ENCODE data around the gene BCL7B.

The BCL7B gene

GRCh38 chr7:73507556-73507955 is 49.9 kb downstream of the BCL7B start:
- no peaks in the 10 kb centered on the region for H3K9me2 ChIP-seq (replicated peaks; ENCODE audit: control insufficient read depth, low read length)
- H3K27ac ChIP-seq (ENCODE audit: low read depth, low read length) = no peak overlapping the region
- H3K9me3 ChIP-seq (ENCODE audit: control insufficient read depth, insufficient read depth, low read length) = no peaks in the 10 kb centered on the region
- TF ChIP-seq, protein P1, sequence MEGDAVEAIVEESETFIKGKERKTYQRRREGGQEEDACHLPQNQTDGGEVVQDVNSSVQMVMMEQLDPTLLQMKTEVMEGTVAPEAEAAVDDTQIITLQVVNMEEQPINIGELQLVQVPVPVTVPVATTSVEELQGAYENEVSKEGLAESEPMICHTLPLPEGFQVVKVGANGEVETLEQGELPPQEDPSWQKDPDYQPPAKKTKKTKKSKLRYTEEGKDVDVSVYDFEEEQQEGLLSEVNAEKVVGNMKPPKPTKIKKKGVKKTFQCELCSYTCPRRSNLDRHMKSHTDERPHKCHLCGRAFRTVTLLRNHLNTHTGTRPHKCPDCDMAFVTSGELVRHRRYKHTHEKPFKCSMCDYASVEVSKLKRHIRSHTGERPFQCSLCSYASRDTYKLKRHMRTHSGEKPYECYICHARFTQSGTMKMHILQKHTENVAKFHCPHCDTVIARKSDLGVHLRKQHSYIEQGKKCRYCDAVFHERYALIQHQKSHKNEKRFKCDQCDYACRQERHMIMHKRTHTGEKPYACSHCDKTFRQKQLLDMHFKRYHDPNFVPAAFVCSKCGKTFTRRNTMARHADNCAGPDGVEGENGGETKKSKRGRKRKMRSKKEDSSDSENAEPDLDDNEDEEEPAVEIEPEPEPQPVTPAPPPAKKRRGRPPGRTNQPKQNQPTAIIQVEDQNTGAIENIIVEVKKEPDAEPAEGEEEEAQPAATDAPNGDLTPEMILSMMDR (IDR thresholded peaks at IDR 0.05; ENCODE audit: low read depth, low read length, poor library complexity, severe bottlenecking) = no peak
- TF ChIP-seq EZH2phosphoT487 (IDR thresholded peaks at IDR 0.05; ENCODE audit: borderline replicate concordance, low read length) = no peak
- no peaks in the 10 kb centered on the region for H3K4me1 ChIP-seq (ENCODE audit: control insufficient read depth, low read length)
- no peak overlapping the region for H3K4me2 ChIP-seq (ENCODE audit: low read length)
- H3K27me3 ChIP-seq (ENCODE audit: control insufficient read depth, low read length) = no peaks in the 10 kb centered on the region
- H3K36me3 ChIP-seq (ENCODE audit: control insufficient read depth, low read length) = peaks cover 95% of the 10 kb centered on the region
- peaks cover 12% of the 10 kb centered on the region; the same call in 1 of the 2 replicates for H3F3A ChIP-seq (ENCODE audit: control insufficient read depth, insufficient read depth)
- H3K79me2 ChIP-seq (ENCODE audit: control insufficient read depth, low read length) = peaks cover 96% of the 10 kb centered on the region
- H4K20me1 ChIP-seq (ENCODE audit: control insufficient read depth, insufficient read depth, low read depth, low read length) = peaks cover 36% of the 10 kb centered on the region
- H3K4me3 ChIP-seq (ENCODE audit: low read length) = no peak overlapping the region

GRCh38 chr7:73504920-73505319 is 52.6 kb downstream of the BCL7B start:
- Histone ChIP-seq H3K4me2 (ENCODE audit: low read length) (no peak overlapping the region), H3K27ac (ENCODE audit: low read depth, low read length) (no peak overlapping the region), H4K20me1 (ENCODE audit: control insufficient read depth, insufficient read depth, low read depth, low read length) (peaks cover 36% of the 10 kb centered on the region), H3K9me2 (replicated peaks; ENCODE audit: control insufficient read depth, low read length) (no peaks in the 10 kb centered on the region), H3K79me2 (ENCODE audit: control insufficient read depth, low read length) (peaks cover 90% of the 10 kb centered on the region), H3K4me3 (ENCODE audit: low read length) (no peak overlapping the region), H3F3A (ENCODE audit: control insufficient read depth, insufficient read depth) (peaks cover 8% of the 10 kb centered on the region; the same call in 1 of the 2 replicates), H3K9me3 (ENCODE audit: control insufficient read depth, insufficient read depth, low read length) (no peaks in the 10 kb centered on the region), H3K27me3 (ENCODE audit: control insufficient read depth, low read length) (no peaks in the 10 kb centered on the region), H3K4me1 (ENCODE audit: control insufficient read depth, low read length) (no peaks in the 10 kb centered on the region), H3K36me3 (ENCODE audit: control insufficient read depth, low read length) (peaks cover 93% of the 10 kb centered on the region)
- TF ChIP-seq, protein P1 (IDR thresholded peaks at IDR 0.05; ENCODE audit: low read depth, low read length, poor library complexity, severe bottlenecking) = no peak
- no peak for TF ChIP-seq EZH2phosphoT487 (IDR thresholded peaks at IDR 0.05; ENCODE audit: borderline replicate concordance, low read length)

- H3K4me3 ChIP-seq (ENCODE audit: low read length) = no peak overlapping the region
- H3K9me2 ChIP-seq (replicated peaks; ENCODE audit: control insufficient read depth, low read length) = no peaks in the 10 kb centered on the region
- H3K9me3 ChIP-seq (ENCODE audit: control insufficient read depth, insufficient read depth, low read length) = no peaks in the 10 kb centered on the region
- peaks cover 93% of the 10 kb centered on the region for H3K36me3 ChIP-seq (ENCODE audit: control insufficient read depth, low read length)
- H3F3A ChIP-seq (ENCODE audit: control insufficient read depth, insufficient read depth) = peaks cover 8% of the 10 kb centered on the region; the same call in 1 of the 2 replicates
- peaks cover 90% of the 10 kb centered on the region for H3K79me2 ChIP-seq (ENCODE audit: control insufficient read depth, low read length)
- TF ChIP-seq, protein P1 (IDR thresholded peaks at IDR 0.05; ENCODE audit: low read depth, low read length, poor library complexity, severe bottlenecking) = no peak
- TF ChIP-seq EZH2phosphoT487 (IDR thresholded peaks at IDR 0.05; ENCODE audit: borderline replicate concordance, low read length) = no peak
- no peak overlapping the region for H3K27ac ChIP-seq (ENCODE audit: low read depth, low read length)
- H3K4me2 ChIP-seq (ENCODE audit: low read length) = no peak overlapping the region
- no peaks in the 10 kb centered on the region for H3K4me1 ChIP-seq (ENCODE audit: control insufficient read depth, low read length)
- H4K20me1 ChIP-seq (ENCODE audit: control insufficient read depth, insufficient read depth, low read depth, low read length) = peaks cover 41% of the 10 kb centered on the region
- H3K27me3 ChIP-seq (ENCODE audit: control insufficient read depth, low read length) = no peaks in the 10 kb centered on the region
Measured at GRCh38 chr7:73504017-73504416, 53.5 kb downstream of the BCL7B start.

Data from DOHH2 (cell line).